Measurements from ENCODE around the gene ETF1. TPM values are rescaled to one million over a fixed set of nuclear protein-coding genes. Genes with fewer than 3 reads are reported as not detected.

Gene ETF1
- total and polyA plus RNA-seq, 9 of the 15 experiments (the other 6 are each of a cell fraction or from before 2014, with no cell fraction given), result 53.7 to 209 (median 164) TPM

DNA sequence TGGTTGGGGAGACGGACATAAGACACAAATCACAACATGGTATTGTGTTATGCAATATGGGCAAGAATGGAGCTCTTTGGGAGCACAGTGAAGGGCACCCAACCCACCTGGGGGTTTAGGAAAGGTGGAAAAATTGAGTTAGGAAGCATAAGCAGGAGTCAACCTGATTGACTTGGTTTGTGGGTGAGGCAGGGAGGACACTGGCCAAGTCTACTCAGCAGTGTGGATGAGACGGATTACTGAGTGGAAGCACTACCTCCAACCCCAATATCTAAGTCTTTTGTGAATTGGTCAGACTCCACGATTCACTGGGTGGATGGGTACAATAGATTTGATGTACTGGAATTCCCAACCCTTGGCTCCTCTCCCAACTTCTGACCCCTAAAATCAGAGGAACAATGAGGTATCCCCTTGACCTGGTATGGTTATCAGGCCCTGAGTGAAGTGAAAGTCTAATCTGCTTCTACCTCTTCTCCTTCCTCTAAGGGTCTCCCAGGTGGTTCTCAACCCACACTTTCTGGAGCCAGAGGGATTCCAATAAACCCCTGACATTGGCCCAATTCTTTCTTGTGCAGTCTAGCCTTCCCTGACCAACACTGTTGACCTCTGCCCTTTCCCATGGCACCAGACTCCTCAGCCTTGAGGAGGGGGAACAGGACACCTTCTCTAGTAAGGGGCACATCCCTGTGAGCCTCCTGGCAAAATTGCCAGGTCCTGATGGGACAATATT is 72.5 kb downstream of the ETF1 start (continued):
- TF ChIP-seq JUN (IDR thresholded peaks at IDR 0.05; ENCODE audit: borderline replicate concordance, low read depth, low read length), result no peak
- TF ChIP-seq JUN (CRISPR knock-in tag; IDR thresholded peaks at IDR 0.05; ENCODE audit: borderline replicate concordance), result 0 out of 2 replicates have a peak, but pooled peaks have one; percentile 67
- TF ChIP-seq TCF7 (IDR thresholded peaks at IDR 0.05; ENCODE audit: borderline replicate concordance), result no peak
- no peak for TF ChIP-seq SAFB2 (IDR thresholded peaks at IDR 0.05; ENCODE audit: borderline replicate concordance, low read depth, low read length, severe bottlenecking)
- TF ChIP-seq RBFOX2 (IDR thresholded peaks at IDR 0.05; ENCODE audit: low read depth, low read length), result peak; percentile 80
- TF ChIP-seq KLF10 (CRISPR knock-in tag; IDR thresholded peaks at IDR 0.05), result peak; percentile 9; the same call in 1 of the 2 replicates
- TF ChIP-seq, protein P1, sequence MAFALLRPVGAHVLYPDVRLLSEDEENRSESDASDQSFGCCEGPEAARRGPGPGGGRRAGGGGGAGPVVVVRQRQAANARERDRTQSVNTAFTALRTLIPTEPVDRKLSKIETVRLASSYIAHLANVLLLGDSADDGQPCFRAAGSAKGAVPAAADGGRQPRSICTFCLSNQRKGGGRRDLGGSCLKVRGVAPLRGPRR (CRISPR knock-in tag; IDR thresholded peaks at IDR 0.05), result no peak
- 0 out of 2 replicates have a peak, but pooled peaks have one; percentile 4 for TF ChIP-seq HDAC6 (IDR thresholded peaks at IDR 0.05; ENCODE audit: low read depth, low read length)
- TF ChIP-seq, protein P2, sequence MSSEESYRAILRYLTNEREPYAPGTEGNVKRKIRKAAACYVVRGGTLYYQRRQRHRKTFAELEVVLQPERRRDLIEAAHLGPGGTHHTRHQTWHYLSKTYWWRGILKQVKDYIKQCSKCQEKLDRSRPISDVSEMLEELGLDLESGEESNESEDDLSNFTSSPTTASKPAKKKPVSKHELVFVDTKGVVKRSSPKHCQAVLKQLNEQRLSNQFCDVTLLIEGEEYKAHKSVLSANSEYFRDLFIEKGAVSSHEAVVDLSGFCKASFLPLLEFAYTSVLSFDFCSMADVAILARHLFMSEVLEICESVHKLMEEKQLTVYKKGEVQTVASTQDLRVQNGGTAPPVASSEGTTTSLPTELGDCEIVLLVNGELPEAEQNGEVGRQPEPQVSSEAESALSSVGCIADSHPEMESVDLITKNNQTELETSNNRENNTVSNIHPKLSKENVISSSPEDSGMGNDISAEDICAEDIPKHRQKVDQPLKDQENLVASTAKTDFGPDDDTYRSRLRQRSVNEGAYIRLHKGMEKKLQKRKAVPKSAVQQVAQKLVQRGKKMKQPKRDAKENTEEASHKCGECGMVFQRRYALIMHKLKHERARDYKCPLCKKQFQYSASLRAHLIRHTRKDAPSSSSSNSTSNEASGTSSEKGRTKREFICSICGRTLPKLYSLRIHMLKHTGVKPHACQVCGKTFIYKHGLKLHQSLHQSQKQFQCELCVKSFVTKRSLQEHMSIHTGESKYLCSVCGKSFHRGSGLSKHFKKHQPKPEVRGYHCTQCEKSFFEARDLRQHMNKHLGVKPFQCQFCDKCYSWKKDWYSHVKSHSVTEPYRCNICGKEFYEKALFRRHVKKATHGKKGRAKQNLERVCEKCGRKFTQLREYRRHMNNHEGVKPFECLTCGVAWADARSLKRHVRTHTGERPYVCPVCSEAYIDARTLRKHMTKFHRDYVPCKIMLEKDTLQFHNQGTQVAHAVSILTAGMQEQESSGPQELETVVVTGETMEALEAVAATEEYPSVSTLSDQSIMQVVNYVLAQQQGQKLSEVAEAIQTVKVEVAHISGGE (CRISPR knock-in tag; IDR thresholded peaks at IDR 0.05), result no peak
- no peak for TF ChIP-seq MIER1 (IDR thresholded peaks at IDR 0.05; ENCODE audit: low read depth)
- TF ChIP-seq PTBP1 (IDR thresholded peaks at IDR 0.05; ENCODE audit: low read depth, low read length), result peak; percentile 21; the same call in 1 of the 2 replicates
- peak; percentile 96 for TF ChIP-seq RBM22 (IDR thresholded peaks at IDR 0.05; ENCODE audit: low read depth, low read length, poor library complexity, severe bottlenecking)
- TF ChIP-seq, protein P3, sequence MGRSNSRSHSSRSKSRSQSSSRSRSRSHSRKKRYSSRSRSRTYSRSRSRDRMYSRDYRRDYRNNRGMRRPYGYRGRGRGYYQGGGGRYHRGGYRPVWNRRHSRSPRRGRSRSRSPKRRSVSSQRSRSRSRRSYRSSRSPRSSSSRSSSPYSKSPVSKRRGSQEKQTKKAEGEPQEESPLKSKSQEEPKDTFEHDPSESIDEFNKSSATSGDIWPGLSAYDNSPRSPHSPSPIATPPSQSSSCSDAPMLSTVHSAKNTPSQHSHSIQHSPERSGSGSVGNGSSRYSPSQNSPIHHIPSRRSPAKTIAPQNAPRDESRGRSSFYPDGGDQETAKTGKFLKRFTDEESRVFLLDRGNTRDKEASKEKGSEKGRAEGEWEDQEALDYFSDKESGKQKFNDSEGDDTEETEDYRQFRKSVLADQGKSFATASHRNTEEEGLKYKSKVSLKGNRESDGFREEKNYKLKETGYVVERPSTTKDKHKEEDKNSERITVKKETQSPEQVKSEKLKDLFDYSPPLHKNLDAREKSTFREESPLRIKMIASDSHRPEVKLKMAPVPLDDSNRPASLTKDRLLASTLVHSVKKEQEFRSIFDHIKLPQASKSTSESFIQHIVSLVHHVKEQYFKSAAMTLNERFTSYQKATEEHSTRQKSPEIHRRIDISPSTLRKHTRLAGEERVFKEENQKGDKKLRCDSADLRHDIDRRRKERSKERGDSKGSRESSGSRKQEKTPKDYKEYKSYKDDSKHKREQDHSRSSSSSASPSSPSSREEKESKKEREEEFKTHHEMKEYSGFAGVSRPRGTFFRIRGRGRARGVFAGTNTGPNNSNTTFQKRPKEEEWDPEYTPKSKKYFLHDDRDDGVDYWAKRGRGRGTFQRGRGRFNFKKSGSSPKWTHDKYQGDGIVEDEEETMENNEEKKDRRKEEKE (IDR thresholded peaks at IDR 0.05; ENCODE audit: borderline replicate concordance in 1 of 2, control insufficient read depth in 1 of 2, low read depth in 2 of 2, low read length in 1 of 2), result no peak
- TF ChIP-seq ZNF217 (CRISPR knock-in tag; IDR thresholded peaks at IDR 0.05), result no peak
- 0 out of 2 replicates have a peak, but pooled peaks have one; percentile 17 for TF ChIP-seq GATA2 (CRISPR knock-in tag; IDR thresholded peaks at IDR 0.05)
- no peak for TF ChIP-seq ZNF57 (CRISPR knock-in tag; IDR thresholded peaks at IDR 0.05)
- TF ChIP-seq POLR2H (tag; IDR thresholded peaks at IDR 0.05; ENCODE audit: low read depth), result peak; percentile 55; the same call in 1 of the 2 replicates
